ENCODE results near the gene MMRN2. TPM values are rescaled to one million over a fixed set of nuclear protein-coding genes. Genes with fewer than 3 reads are reported as not detected.

The MMRN2 gene
- total RNA-seq, 2 donors from 2014 or later = 16.8 to 17.4 TPM

- no peaks in the 10 kb centered on the region for H3K27me3 ChIP-seq
- H3K9me3 ChIP-seq = no peaks in the 10 kb centered on the region
- no peak overlapping the region for H3K4me3 ChIP-seq
- no peak for TF ChIP-seq CTCF (IDR thresholded peaks at IDR 0.05)
- TF ChIP-seq POLR2A (IDR thresholded peaks at IDR 0.05) = no peak
- no peaks in the 10 kb centered on the region for H3K36me3 ChIP-seq (replicated peaks in 1 of 2; ENCODE audit: insufficient read depth in 1 of 2, low read depth in 2 of 2)
- 81 to 82% methylated on average over 4 to 12 of the region's 13 CpGs for WGBS, 2 donors
- ATAC-seq (no peak), DNase-seq (no peak)
- intact Hi-C loops (cut with DNase I) = no loop called here
- no peak overlapping the region for H3K27ac ChIP-seq
- H3K4me1 ChIP-seq = peaks cover 45% of the 10 kb centered on the region
Measured at GRCh38 chr10:86964061-86964846, 6.8 kb upstream of the MMRN2 start.

DNA sequence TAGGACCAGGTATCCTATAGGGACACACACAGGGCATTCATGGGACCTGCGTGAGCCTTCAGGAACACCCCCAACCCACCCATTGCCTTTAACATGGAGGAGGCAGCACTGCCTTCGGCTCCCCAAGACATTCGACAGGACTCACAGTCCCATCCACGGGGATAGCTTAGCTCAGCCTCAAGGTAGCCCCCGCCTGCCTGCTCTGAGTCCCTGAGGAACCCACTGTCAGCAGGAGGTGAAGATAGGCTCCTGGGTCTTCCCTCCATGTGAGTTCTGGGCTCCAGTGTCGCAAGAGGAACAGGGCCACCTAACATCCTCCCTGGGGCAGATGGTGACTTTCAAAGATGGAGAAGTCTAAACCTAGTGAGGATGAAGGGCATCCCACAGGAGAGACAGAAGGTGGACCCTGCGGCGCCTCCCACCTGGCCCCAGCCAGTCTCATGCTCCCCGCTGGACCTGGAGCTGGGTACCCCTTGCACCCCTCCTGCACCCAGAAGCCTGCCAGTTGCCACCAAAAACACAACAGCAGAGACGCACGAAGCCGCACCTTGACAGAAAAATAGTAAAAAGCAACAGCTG, 6.0 kb upstream of the MMRN2 start:
- H3K4me1 ChIP-seq = peaks cover 37% of the 10 kb centered on the region
- DNase-seq = no peak

GRCh38 chr10:86962981-86963310, 5.5 kb upstream of the MMRN2 start:
- Histone ChIP-seq H3K36me3 (replicated peaks in 1 of 2; ENCODE audit: insufficient read depth in 1 of 2, low read depth in 2 of 2) (no peaks in the 10 kb centered on the region), H3K27me3 (no peaks in the 10 kb centered on the region), H3K27ac (no peak overlapping the region), H3K4me3 (no peak overlapping the region), H3K9me3 (no peaks in the 10 kb centered on the region), H3K4me1 (peaks cover 33% of the 10 kb centered on the region)
- 77 to 89% methylated on average over 5 to 7 of the region's 7 CpGs for WGBS, 2 donors
- no peak for DNase-seq
- intact Hi-C loops (cut with DNase I) = no loop called here
- TF ChIP-seq POLR2A (IDR thresholded peaks at IDR 0.05) = no peak
- no peak for TF ChIP-seq CTCF (IDR thresholded peaks at IDR 0.05)
- no peak for ATAC-seq

More for the DNA sequence above, 6.0 kb upstream of the MMRN2 start:
- Histone ChIP-seq H3K27ac (no peak overlapping the region), H3K27me3 (no peaks in the 10 kb centered on the region), H3K4me3 (no peak overlapping the region), H3K36me3 (replicated peaks in 1 of 2; ENCODE audit: insufficient read depth in 1 of 2, low read depth in 2 of 2) (no peaks in the 10 kb centered on the region), H3K9me3 (no peaks in the 10 kb centered on the region)
- no peak for ATAC-seq
- TF ChIP-seq CTCF (IDR thresholded peaks at IDR 0.05) = no peak
- no peak for TF ChIP-seq POLR2A (IDR thresholded peaks at IDR 0.05)
- 84 to 88% methylated on average over 7 to 11 of the region's 12 CpGs for WGBS, 2 donors
- intact Hi-C loops (cut with DNase I) = no loop called here

- ATAC-seq (no peak), DNase-seq (no peak)
- no peaks in the 10 kb centered on the region for H3K27me3 ChIP-seq
- WGBS, 2 donors = 68 to 74% methylated on average over 4 to 5 of the region's 7 CpGs
- no peak overlapping the region for H3K4me3 ChIP-seq
- intact Hi-C loops (cut with DNase I) = no loop called here
- no peak for TF ChIP-seq CTCF (IDR thresholded peaks at IDR 0.05)
- no peak for TF ChIP-seq POLR2A (IDR thresholded peaks at IDR 0.05)
- no peak overlapping the region for H3K27ac ChIP-seq
- H3K4me1 ChIP-seq = peaks cover 27% of the 10 kb centered on the region
- H3K36me3 ChIP-seq (replicated peaks in 1 of 2; ENCODE audit: insufficient read depth in 1 of 2, low read depth in 2 of 2) = no peaks in the 10 kb centered on the region
- no peaks in the 10 kb centered on the region for H3K9me3 ChIP-seq
Measured at GRCh38 chr10:86962136-86962980, 4.9 kb upstream of the MMRN2 start.

Data from body of pancreas (tissue), 4 donors.